Psoas muscle (tissue), 8 donors: Measurements from ENCODE around the gene RASGEF1C. TPM values are rescaled to one million over a fixed set of nuclear protein-coding genes. Genes with fewer than 3 reads are reported as not detected.

Experiments
- ATAC-seq, 4 donors: fragments of 200-7000 bp; cut with Tn5 transposase; one replicate each; pipeline ENCODE4 v1.9.1; 2020; ENCODE audit warnings: moderate library complexity in 3 of 4, mild to moderate bottlenecking in 2 of 4
- DNase-seq, 2 donors: peaks; one replicate each; pipeline ENCODE4 v3.0.0-alpha.2; 2020
- H3K27ac ChIP-seq: fragments of 200-600 bp; one replicate; pipeline ENCODE4 v1.8.0; 2022
- H3K27me3 ChIP-seq, 3 donors: fragments of 200-600 bp in 1 of 3; one replicate each; pipeline versions ENCODE4 v1.6.1 to v1.8.0; 2013 to 2022; ENCODE audit warnings: low read length in 2 of 3, mild to moderate bottlenecking in 2 of 3, moderate library complexity in 1 of 3; ENCODE audit not compliant: insufficient read depth in 3 of 3
- H3K36me3 ChIP-seq, 2 donors: fragments of 200-600 bp in 1 of 2; one replicate each; pipeline versions ENCODE4 v1.6.1 to v1.8.0; 2013 to 2022; ENCODE audit warnings: low read depth in 1 of 2, mild to moderate bottlenecking in 1 of 2, moderate library complexity in 1 of 2; ENCODE audit not compliant: insufficient read depth in 1 of 2
- H3K4me1 ChIP-seq: fragments of 200-600 bp; one replicate; pipeline ENCODE4 v1.8.0; 2022
- H3K4me3 ChIP-seq: fragments of 200-600 bp; one replicate; pipeline ENCODE4 v1.8.0; 2022; ENCODE audit warnings: mild to moderate bottlenecking
- H3K9me3 ChIP-seq: fragments of 200-600 bp; one replicate; pipeline ENCODE4 v1.8.0; 2022
- WGBS, 3 donors: extraction: QIAGEN DNeasy Blood & Tissue Kit; methylation state at CpG; one replicate each; pipeline versions ENCODE4 v1.1.6 to v1.1.7; 2013; 5-methylcytosine and 5-hydroxymethylcytosine counted together
- intact Hi-C, 2 donors: fragments of 100-400 bp; cut with DNase I; formaldehyde crosslinking; loops; one replicate each; pipeline versions ENCODE4 v1.11.0 to v1.14.2; 2022
- polyA plus RNA-seq, 3 donors: library from polyadenylated mRNA; stranded (reverse); fragments of 200-250 nt; gene quantifications; one replicate each; pipeline ENCODE4 v1.2.3, GENCODE V29; 2013
- total RNA-seq, 4 donors: library from RNA; stranded (reverse); fragmentation: NEBNext Ultra II Directional in 2 of 4; extraction: Animal tissue kit (Norgen Biotek cat#: 25700) in 2 of 4; gene quantifications; one replicate each; pipeline versions ENCODE4 v1.2.1 to v1.2.4, GENCODE V29; 2021 to 2023
- TF ChIP-seq, protein P1 (sequence below): fragments of 200-600 bp; IDR thresholded peaks from one replicate; pipeline ENCODE4 v1.8.0; 2022; ENCODE audit warnings: antibody characterized with exemption
- donor health status: healthy with polysubstance abuse.
- donor health status: DM: no; HTN: no; CAD: no; lungs with moderate emphysema.
- donor health status: Bipolar disorder and iron deficiency.
- donor health status: healthy.
- donor health status: DM: yes; HTN: yes; CAD: no.
- donor health status: DM: no; HTN: no; CAD: no.
- donor health status: DM: no; HTN: no; CAD: no.
- donor health status: DM: yes; HTN: yes; CAD: no.

The RASGEF1C gene
- total and polyA plus RNA-seq, 7 donors = 0.03 to 0.05 (median 0.04) TPM; not detected in 4

DNA sequence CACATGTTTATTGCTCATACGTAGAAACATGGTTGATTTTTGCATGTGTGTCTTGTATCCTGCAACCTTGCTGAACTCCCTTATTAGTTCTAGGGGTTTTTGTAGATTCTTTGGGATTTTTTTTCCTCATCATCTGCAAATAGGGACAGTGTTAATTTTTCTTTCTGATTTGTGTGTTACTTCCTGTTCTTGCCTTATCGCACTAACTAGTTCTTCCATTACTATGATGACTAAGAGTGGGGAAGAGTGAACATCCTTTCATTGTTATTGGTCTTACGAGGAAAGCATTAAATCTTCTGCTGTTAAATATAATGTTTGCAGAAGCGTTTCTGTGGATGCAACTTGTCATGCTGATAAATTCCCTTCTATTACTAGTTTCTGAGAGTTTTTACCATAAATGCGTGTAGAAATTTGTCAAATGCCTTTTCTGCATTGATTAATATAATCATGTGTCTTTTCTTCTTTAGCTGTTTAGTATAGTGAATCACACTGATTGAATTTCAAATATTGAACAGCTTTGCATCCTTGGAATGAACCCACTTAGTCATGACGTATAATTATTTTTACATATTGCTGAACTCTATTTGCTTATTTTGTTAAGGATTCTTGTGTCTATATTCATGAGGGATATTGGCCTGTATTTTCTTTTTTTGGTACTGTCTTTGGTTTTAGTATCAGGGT, 105.4 kb downstream of the RASGEF1C start:
- no peak for ATAC-seq
- H3K27ac ChIP-seq = no peak overlapping the region
- peaks cover 0 to 17% (median 2%) of the 10 kb centered on the region in 3 donors for H3K27me3 ChIP-seq
- WGBS, 3 donors = 79 to 84% (median 80%) methylated on average over 6 of the region's 6 CpGs
- no peaks in the 10 kb centered on the region for H3K4me1 ChIP-seq
- intact Hi-C loops = no loop called here
- TF ChIP-seq, protein P1, sequence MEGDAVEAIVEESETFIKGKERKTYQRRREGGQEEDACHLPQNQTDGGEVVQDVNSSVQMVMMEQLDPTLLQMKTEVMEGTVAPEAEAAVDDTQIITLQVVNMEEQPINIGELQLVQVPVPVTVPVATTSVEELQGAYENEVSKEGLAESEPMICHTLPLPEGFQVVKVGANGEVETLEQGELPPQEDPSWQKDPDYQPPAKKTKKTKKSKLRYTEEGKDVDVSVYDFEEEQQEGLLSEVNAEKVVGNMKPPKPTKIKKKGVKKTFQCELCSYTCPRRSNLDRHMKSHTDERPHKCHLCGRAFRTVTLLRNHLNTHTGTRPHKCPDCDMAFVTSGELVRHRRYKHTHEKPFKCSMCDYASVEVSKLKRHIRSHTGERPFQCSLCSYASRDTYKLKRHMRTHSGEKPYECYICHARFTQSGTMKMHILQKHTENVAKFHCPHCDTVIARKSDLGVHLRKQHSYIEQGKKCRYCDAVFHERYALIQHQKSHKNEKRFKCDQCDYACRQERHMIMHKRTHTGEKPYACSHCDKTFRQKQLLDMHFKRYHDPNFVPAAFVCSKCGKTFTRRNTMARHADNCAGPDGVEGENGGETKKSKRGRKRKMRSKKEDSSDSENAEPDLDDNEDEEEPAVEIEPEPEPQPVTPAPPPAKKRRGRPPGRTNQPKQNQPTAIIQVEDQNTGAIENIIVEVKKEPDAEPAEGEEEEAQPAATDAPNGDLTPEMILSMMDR = no peak
- no peak overlapping the region for H3K4me3 ChIP-seq
- peaks cover 20% of the 10 kb centered on the region for H3K9me3 ChIP-seq
- no peaks in the 10 kb centered on the region for H3K36me3 ChIP-seq
- DNase-seq = no peak

DNA sequence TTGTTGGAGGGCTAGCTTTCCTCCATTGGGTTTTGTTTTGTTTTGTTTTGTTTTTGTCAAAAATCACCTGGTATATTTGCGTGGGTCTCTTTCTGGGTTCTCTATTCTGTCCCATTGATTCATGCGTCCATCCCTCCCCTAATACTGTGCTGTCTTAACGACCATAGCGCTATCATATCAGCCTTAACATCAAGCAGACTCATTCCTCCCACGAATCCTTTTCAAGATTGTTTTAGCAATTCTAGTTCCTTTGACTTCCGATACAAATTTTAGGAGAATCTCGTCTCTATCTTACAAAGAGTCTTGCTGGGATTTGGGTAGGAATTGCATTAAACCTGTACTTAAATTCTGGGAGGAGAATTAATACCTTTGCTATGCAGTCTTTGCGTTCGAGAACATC, 106.4 kb downstream of the RASGEF1C start:
- H3K4me3 ChIP-seq = no peak overlapping the region
- DNase-seq (no peak), ATAC-seq (no peak)
- 85 to 89% (median 88%) methylated on average over 9 of the region's 9 CpGs for WGBS, 3 donors
- no peaks in the 10 kb centered on the region for H3K4me1 ChIP-seq
- no peaks in the 10 kb centered on the region for H3K36me3 ChIP-seq
- TF ChIP-seq, protein P1 = no peak
- intact Hi-C loops = no loop called here
- H3K27ac ChIP-seq = no peak overlapping the region
- peaks cover 0 to 17% (median 2%) of the 10 kb centered on the region in 3 donors for H3K27me3 ChIP-seq
- H3K9me3 ChIP-seq = peaks cover 17% of the 10 kb centered on the region

DNA sequence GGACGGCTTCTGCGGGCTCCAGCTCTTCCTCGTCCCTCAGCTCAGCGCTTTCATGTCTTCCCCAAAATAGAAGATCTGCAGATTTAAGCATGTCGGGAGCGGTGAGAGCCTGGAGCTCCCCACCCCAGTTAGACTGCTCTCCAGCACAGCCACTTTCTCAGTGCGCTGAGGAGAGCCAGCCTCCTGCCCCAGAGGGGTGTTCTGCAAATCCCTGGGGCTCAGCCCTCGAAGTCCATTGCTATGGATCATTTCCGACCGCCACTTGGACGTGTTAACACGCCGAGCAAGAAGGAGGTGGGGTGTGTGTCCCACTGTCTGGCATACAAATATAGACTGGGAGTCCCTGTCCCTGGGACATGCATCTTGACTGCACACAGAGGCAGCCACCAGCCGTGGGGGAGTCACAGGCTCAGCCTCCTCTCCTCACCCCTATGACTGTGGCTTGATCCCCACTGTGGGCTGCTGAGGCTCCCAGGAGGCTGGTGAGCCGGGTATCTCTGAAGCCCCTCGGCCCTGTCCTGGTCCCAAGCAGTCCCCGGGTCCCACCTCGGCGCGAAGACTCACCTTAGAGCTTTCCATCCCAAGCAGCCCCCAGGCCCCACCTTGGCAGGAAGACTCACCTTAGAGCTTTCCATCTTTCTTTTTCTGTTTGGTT, 107.4 kb downstream of the RASGEF1C start:
- no peak overlapping the region for H3K4me3 ChIP-seq
- H3K27me3 ChIP-seq = peaks cover 0 to 20% (median 3%) of the 10 kb centered on the region in 3 donors
- intact Hi-C loops = no loop called here
- H3K36me3 ChIP-seq = no peaks in the 10 kb centered on the region
- no peaks in the 10 kb centered on the region for H3K4me1 ChIP-seq
- H3K27ac ChIP-seq = no peak overlapping the region
- ATAC-seq (no peak), DNase-seq (no peak)
- WGBS, 3 donors = 80 to 85% (median 82%) methylated on average over 20 of the region's 20 CpGs
- peaks cover 9% of the 10 kb centered on the region for H3K9me3 ChIP-seq
- TF ChIP-seq, protein P1 = no peak

DNA sequence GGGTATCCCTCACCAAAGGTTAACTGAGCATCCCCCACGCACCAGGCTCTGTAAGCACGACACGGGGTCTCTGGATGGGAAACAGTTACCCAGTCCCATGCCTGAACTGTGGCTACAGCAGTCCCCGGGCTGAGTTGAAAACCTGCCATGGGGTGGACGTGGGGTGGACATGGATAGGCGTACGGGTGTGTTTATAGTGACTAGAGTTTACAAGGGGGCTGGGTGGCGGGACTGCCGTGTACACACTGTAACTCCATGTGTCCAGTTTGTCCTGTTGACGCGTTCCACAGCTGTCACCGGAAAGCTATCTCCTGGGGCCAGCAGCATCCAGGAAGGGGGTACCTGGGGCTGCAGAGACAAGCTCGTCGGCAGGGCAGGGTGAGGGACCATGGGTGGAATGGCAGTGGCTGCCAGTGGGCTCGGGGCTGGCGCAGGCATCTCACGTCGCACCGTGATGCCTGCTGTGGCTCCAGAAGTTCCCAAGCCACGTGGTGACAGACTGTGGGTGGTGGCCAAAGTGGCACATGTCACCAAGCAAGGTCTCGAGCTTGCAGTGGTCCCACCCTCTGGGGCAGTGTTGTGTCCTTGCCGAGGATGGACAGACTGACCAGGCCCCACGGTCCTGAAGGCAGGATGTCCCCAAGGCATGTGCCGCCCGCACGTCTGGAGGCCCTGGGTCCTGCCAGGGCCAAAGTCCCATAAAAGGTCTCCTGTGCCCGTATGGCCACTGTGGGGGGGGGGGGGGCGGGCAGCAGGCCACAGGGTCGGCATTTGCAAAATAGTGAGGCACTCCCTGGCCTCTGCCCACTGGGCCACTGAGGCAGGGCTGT, 108.2 kb downstream of the RASGEF1C start:
- intact Hi-C loops = no loop called here
- Histone ChIP-seq H3K4me1 (no peaks in the 10 kb centered on the region), H3K36me3 (no peaks in the 10 kb centered on the region), H3K27ac (no peak overlapping the region), H3K9me3 (peaks cover 2% of the 10 kb centered on the region), H3K4me3 (no peak overlapping the region), H3K27me3 (peaks cover 0 to 15% (median 3%) of the 10 kb centered on the region in 3 donors)
- DNase-seq = no peak
- no peak for ATAC-seq
- WGBS, 3 donors = 71 to 77% (median 76%) methylated on average over 26 to 29 of the region's 29 CpGs
- TF ChIP-seq, protein P1 = no peak
